ENCODE data around the gene CRELD2. TPM values are rescaled to one million over a fixed set of nuclear protein-coding genes. Genes with fewer than 3 reads are reported as not detected.
A peak's percentile ranks its signal among the peaks of the same experiment; 100 is the strongest.

CRELD2 gene
- total RNA-seq, 3 donors from 2014 or later, result 27.6 to 57.6 (median 32.2) TPM

- DNase-seq (peak in 1 of 3 donors; percentile 52), ATAC-seq (no peak)
- no peak for TF ChIP-seq CTCF (IDR thresholded peaks at IDR 0.05)
- Histone ChIP-seq H3K9me3 (no peaks in the 10 kb centered on the region), H3K4me3 (no peak overlapping the region), H3K4me1 (ENCODE audit: low read depth) (peaks cover 36% of the 10 kb centered on the region), H3K36me3 (ENCODE audit: low read depth) (no peaks in the 10 kb centered on the region)
- intact Hi-C loops (cut with DNase I, micrococcal nuclease), result no loop called here
Measured at GRCh38 chr22:49954991-49955580, 36.7 kb downstream of the CRELD2 start.

- no peak for TF ChIP-seq CTCF (IDR thresholded peaks at IDR 0.05)
- Histone ChIP-seq H3K9me3 (no peaks in the 10 kb centered on the region), H3K36me3 (ENCODE audit: low read depth) (no peaks in the 10 kb centered on the region), H3K4me1 (ENCODE audit: low read depth) (peaks cover 32% of the 10 kb centered on the region), H3K4me3 (no peak overlapping the region)
- ATAC-seq (no peak), DNase-seq (peak in 2 of 3 donors; percentile 26 to 56)
- intact Hi-C loops (cut with DNase I, micrococcal nuclease), result no loop called here
Measured at GRCh38 chr22:49955581-49956417, 37.4 kb downstream of the CRELD2 start.

- intact Hi-C loops (cut with DNase I, micrococcal nuclease), result no loop called here
- H3K4me3 ChIP-seq, result no peak overlapping the region
- no peak for TF ChIP-seq CTCF (IDR thresholded peaks at IDR 0.05)
- DNase-seq (peak in 1 of 3 donors; percentile 31), ATAC-seq (no peak)
- H3K9me3 ChIP-seq, result no peaks in the 10 kb centered on the region
- peaks cover 31% of the 10 kb centered on the region for H3K4me1 ChIP-seq (ENCODE audit: low read depth)
- no peaks in the 10 kb centered on the region for H3K36me3 ChIP-seq (ENCODE audit: low read depth)
Measured at GRCh38 chr22:49956418-49956770, 38.0 kb downstream of the CRELD2 start.

- Histone ChIP-seq H3K36me3 (ENCODE audit: low read depth) (no peaks in the 10 kb centered on the region), H3K4me3 (no peak overlapping the region), H3K9me3 (no peaks in the 10 kb centered on the region), H3K4me1 (ENCODE audit: low read depth) (peaks cover 23% of the 10 kb centered on the region)
- DNase-seq (peak in 2 of 3 donors; percentile 42 to 56), ATAC-seq (no peak)
- TF ChIP-seq CTCF (IDR thresholded peaks at IDR 0.05), result no peak
- intact Hi-C loops (cut with DNase I, micrococcal nuclease), result no loop called here
Measured at GRCh38 chr22:49956914-49957825, 38.7 kb downstream of the CRELD2 start.

- no peak for TF ChIP-seq CTCF (IDR thresholded peaks at IDR 0.05)
Measured at GRCh38 chr22:49957826-49958365, 39.5 kb downstream of the CRELD2 start.

More at GRCh38 chr22:49957826-49958365, 39.5 kb downstream of the CRELD2 start:
- peak in 2 of 3 donors; percentile 52 to 73 for DNase-seq
- intact Hi-C loops (cut with DNase I, micrococcal nuclease), result no loop called here
- ATAC-seq, result no peak
- no peaks in the 10 kb centered on the region for H3K9me3 ChIP-seq
- H3K4me1 ChIP-seq (ENCODE audit: low read depth), result peaks cover 21% of the 10 kb centered on the region
- H3K4me3 ChIP-seq, result no peak overlapping the region
- no peaks in the 10 kb centered on the region for H3K36me3 ChIP-seq (ENCODE audit: low read depth)

All from mucosa of descending colon (tissue), 3 donors.